K562 (cell line): ENCODE data around the gene GFRA1. TPM values are rescaled to one million over a fixed set of nuclear protein-coding genes. Genes with fewer than 3 reads are reported as not detected.

Experiments used
- ATAC-seq: fragments of 200-7000 bp; cut with Tn5 transposase; 3 replicates; pipeline ENCODE4 v1.9.1; 2020; ENCODE audit warnings: moderate library complexity
- BruUV-seq: library from RNA; stranded (reverse); fragments of 400-500 nt; replicated peaks from 2 replicates; lab custom pipeline; 2021; lab: Mats Ljungman, UMichigan
- CTCF ChIA-PET: fragments of 300-600 bp; formaldehyde crosslinking; extraction: SDS; loops from one replicate; lab custom pipeline; 2021; ENCODE audit warnings: low intra/inter-chr PET ratio; lab: Yijun Ruan, JAX
- POLR2A ChIA-PET: fragments of 300-600, 350-650 bp; sonication (Branson Sonifier 250); formaldehyde crosslinking; extraction: SDS; loops from one replicate; lab custom pipeline; 2021; ENCODE audit warnings: antibody characterized with exemption, inconsistent platforms; lab: Yijun Ruan, JAX
- DNase-seq, 4 experiments: peaks; one replicate each; pipeline versions ENCODE4 v3.0.0 to v3.0.0-alpha.2; 2011 to 2018; ENCODE audit warnings: low spot score in 3 of 4, mixed read lengths in 3 of 4; ENCODE audit errors: extremely low read depth in 1 of 4
- FAIRE-seq: peaks from 2 replicates; lab custom pipeline; 2011; peaks lifted over from hg19 to GRCh38; lab: Jason Lieb, UNC
- H2AFZ ChIP-seq: 2 replicates; pipeline ENCODE4 v1.6.0; 2011; ENCODE audit warnings: low read depth, low read length, control low read depth, inconsistent platforms
- H3K27ac ChIP-seq: fragments of 200-600 bp; 3 replicates; pipeline ENCODE4 v1.8.0; 2011; ENCODE audit warnings: low read depth, mild to moderate bottlenecking, control low read depth, inconsistent platforms, low read length, moderate library complexity, mixed read lengths; ENCODE audit errors: extremely low read depth
- H3K27me3 ChIP-seq, 2 experiments: fragments of 300-600 bp in 1 of 2; 2 replicates in 1 of 2; 3 replicates in 1 of 2; pipeline versions ENCODE4 v1.6.0 to v1.8.0; 2011; ENCODE audit warnings: inconsistent platforms in 2 of 2, low read length in 2 of 2, mild to moderate bottlenecking in 1 of 2, mixed read lengths in 1 of 2, moderate library complexity in 1 of 2; ENCODE audit not compliant: control insufficient read depth in 2 of 2, insufficient read depth in 2 of 2
- H3K36me3 ChIP-seq: fragments of 300-600 bp; 3 replicates; pipeline ENCODE4 v1.8.0; 2011; ENCODE audit warnings: mild to moderate bottlenecking, low read length, inconsistent platforms; ENCODE audit not compliant: control insufficient read depth, insufficient read depth
- H3K4me1 ChIP-seq, 2 experiments: fragments of 200-600 bp in 1 of 2; replicated peaks in 1 of 2; 2 replicates in 1 of 2; 3 replicates in 1 of 2; pipeline versions ENCODE4 v1.5.1 to v1.8.0; 2011; ENCODE audit warnings: inconsistent platforms in 2 of 2, low read length in 2 of 2, mild to moderate bottlenecking in 1 of 2, mixed read lengths in 1 of 2, moderate library complexity in 1 of 2; ENCODE audit not compliant: control insufficient read depth in 2 of 2, insufficient read depth in 2 of 2
- H3K4me2 ChIP-seq: 2 replicates; pipeline ENCODE4 v1.6.1; 2011; ENCODE audit warnings: low read length, control low read depth, inconsistent platforms, mixed read lengths; ENCODE audit not compliant: insufficient read depth
- H3K4me3 ChIP-seq: fragments of 200-600 bp; sonication (generic), shearing (Covaris generic); 2 replicates; pipeline ENCODE4 v1.5.1; 2016; ENCODE audit warnings: control low read depth, inconsistent platforms
- H3K79me2 ChIP-seq: fragments of 200-600 bp; 3 replicates; pipeline ENCODE4 v1.8.0; 2011; ENCODE audit warnings: low read length, inconsistent platforms; ENCODE audit not compliant: control insufficient read depth, insufficient read depth
- H3K9ac ChIP-seq, 2 experiments: 2 replicates each; pipeline versions ENCODE4 v1.6.0 to v1.6.1; 2011; ENCODE audit warnings: low read depth in 2 of 2, low read length in 2 of 2, control low read depth in 1 of 2, inconsistent platforms in 1 of 2, mild to moderate bottlenecking in 1 of 2, mixed read lengths in 1 of 2; ENCODE audit not compliant: insufficient read depth in 1 of 2
- H3K9me1 ChIP-seq: one replicate; pipeline ENCODE4 v1.6.0; 2011; ENCODE audit warnings: inconsistent platforms, mild to moderate bottlenecking, low read length, moderate library complexity; ENCODE audit not compliant: control insufficient read depth, insufficient read depth
- H3K9me3 ChIP-seq: replicated peaks from 2 replicates; pipeline ENCODE4 v1.5.1; 2011; ENCODE audit warnings: low read depth, low read length, inconsistent platforms; ENCODE audit not compliant: control insufficient read depth, insufficient read depth
- H4K20me1 ChIP-seq: replicated peaks from 2 replicates; pipeline ENCODE4 v1.6.1; 2011; ENCODE audit warnings: low read length, inconsistent platforms, mixed read lengths; ENCODE audit not compliant: control insufficient read depth, insufficient read depth
- CBX1 ChIP-seq: sonication (generic); IDR thresholded peaks from 2 replicates; pipeline ENCODE4 v1.6.1; 2016; ENCODE audit warnings: antibody characterized with exemption, low read depth, mild to moderate bottlenecking
- EP400 ChIP-seq: fragments of 450-650 bp; IDR thresholded peaks from 2 replicates; pipeline ENCODE4 v1.6.1; 2017; ENCODE audit warnings: antibody characterized with exemption, mild to moderate bottlenecking, moderate library complexity
- KAT8 ChIP-seq: fragments of 450-650 bp; IDR thresholded peaks from 2 replicates; pipeline ENCODE4 v1.6.1; 2016; ENCODE audit warnings: low read depth, mild to moderate bottlenecking
- ZNF445 ChIP-seq: fragments of 250-450 bp; sonication (Bioruptor Pico); IDR thresholded peaks from 2 replicates; pipeline ENCODE4 v1.4.0; 2020; ENCODE audit warnings: low read depth, mild to moderate bottlenecking, moderate library complexity
- ZNF75A ChIP-seq: fragments of 450-650 bp; formaldehyde crosslinking; IDR thresholded peaks from 2 replicates; pipeline ENCODE4 v1.4.0; 2020; ENCODE audit warnings: mild to moderate bottlenecking
- ZNF77 ChIP-seq: fragments of 250-450 bp; sonication (Bioruptor Pico); IDR thresholded peaks from 2 replicates; pipeline ENCODE4 v1.5.0; 2020
- WGBS: fragments of 100-300 bp; shearing (Covaris generic); methylation state at CpG from one replicate; pipeline ENCODE4 v1.1.6; 2016; ENCODE audit warnings: low coverage, mixed read lengths; ENCODE audit not compliant: insufficient coverage; ENCODE audit errors: missing lambda C conversion rate; 5-methylcytosine and 5-hydroxymethylcytosine counted together
- in situ Hi-C: fragments of 300-500 bp; cut with MboI; formaldehyde crosslinking; loops from 4 replicates; pipeline ENCODE4 v1.15.0; 2018; ENCODE audit warnings: inconsistent platforms, mixed read lengths
- intact Hi-C: fragments of 100-400 bp; cut with micrococcal nuclease; formaldehyde crosslinking; loops from 2 replicates; pipeline ENCODE4 v1.14.2; 2022
- polyA plus RNA-seq, 8 experiments: library from polyadenylated mRNA; depleted of rRNA in 4 of 8; stranded (reverse) in 5 of 8; unstranded in 3 of 8; fragments of >200 nt; fragmentation: Nextera tagmentation in 2 of 8; fragmentation: Illumina TruSeq in 1 of 8; extraction: Ambion mirVana in 2 of 8; extraction: Trizol in 1 of 8; gene quantifications; 2 replicates each; pipeline versions ENCODE4 v1.2.1 to v1.2.3, GENCODE V29; 2011 to 2014; ENCODE audit warnings: inconsistent platforms in 1 of 8, missing spikeins in 1 of 8
- total RNA-seq, 7 experiments: library from RNA; depleted of rRNA in 6 of 7; stranded (reverse); fragments of >200 nt in 6 of 7; fragmentation: Illumina TruSeq in 2 of 7; extraction: Trizol in 2 of 7; gene quantifications; 2 replicates each; pipeline versions ENCODE4 v1.2.1 to v1.2.3, GENCODE V29; 2011 to 2021; ENCODE audit warnings: low replicate concordance in 1 of 7
- TF ChIP-seq, protein P1 (sequence below), 2 experiments: fragments of 450-650 bp in 1 of 2; sonication (generic) in 1 of 2; formaldehyde crosslinking in 1 of 2; IDR thresholded peaks in 1 of 2; conservative IDR thresholded peaks in 1 of 2; 2 replicates each; pipeline versions ENCODE4 v1.6.1 to v1.8.1; 2016 to 2023; ENCODE audit warnings: mild to moderate bottlenecking in 2 of 2, moderate library complexity in 2 of 2, inconsistent platforms in 1 of 2, missing genetic modification reagents in 1 of 2
- TF ChIP-seq, protein P2 (sequence below): sonication (generic); IDR thresholded peaks from 2 replicates; pipeline ENCODE4 v1.6.1; 2016
- TF ChIP-seq, protein P3 (sequence below): sonication (generic); formaldehyde crosslinking; IDR thresholded peaks from 2 replicates; pipeline ENCODE4 v1.8.0; 2022; ENCODE audit warnings: mild to moderate bottlenecking, missing genetic modification reagents, borderline replicate concordance

The GFRA1 gene
- total and polyA plus RNA-seq, 9 of the 15 experiments (the other 6 are each of a cell fraction or from before 2014, with no cell fraction given): 0.04 TPM; not detected in 8

DNA sequence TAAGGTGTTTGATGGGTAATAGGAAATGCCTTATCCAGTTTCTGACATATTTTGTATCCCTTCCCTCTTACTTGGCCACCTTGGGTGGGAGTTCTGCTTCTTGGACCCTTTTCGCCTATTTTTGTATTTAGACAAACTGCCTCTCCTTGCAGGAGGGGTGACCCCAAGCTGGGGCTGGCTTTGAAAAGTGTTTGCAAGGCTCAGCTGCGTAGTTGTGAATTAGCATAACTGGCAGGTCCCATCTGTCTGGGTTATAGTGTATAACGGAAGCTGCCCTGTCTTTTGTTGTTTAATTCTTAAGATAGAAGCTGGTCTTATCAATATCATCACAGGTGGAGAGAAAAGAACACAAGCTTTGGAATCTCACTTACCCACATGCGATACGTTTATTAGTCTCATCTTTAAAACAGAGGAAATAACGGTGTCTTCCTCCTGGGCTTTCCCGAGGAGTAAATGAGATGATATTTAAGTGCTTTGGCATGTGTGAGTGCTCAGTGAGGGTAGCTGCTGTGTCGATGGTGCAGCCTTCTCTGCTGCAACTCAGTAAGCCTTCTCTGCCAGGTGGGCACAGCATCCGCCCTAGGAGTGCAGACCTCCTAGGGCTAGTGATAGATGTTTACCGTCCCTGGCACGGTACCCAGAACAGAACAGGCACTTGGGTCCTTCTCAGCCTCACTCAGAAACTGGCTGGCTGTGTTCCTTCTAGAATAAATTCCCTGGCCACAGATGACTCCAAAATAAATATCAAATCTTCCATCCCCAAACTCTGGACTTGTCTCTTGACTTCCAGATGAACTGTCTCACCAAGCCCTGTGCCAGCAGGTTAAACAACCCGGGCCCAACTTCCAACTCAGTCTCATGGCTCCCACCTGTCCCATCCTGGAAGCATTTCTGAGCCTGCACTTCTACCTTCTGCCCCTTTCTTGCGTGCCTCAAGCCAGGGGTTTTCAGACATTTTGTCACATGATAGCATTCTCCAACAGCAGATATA, 227.3 kb downstream of the GFRA1 start (continued):
- TF ChIP-seq, protein P1, sequence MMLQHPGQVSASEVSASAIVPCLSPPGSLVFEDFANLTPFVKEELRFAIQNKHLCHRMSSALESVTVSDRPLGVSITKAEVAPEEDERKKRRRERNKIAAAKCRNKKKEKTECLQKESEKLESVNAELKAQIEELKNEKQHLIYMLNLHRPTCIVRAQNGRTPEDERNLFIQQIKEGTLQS (IDR thresholded peaks at IDR 0.05): no peak
- TF ChIP-seq, protein P1 (CRISPR knock-in tag; conservative IDR thresholded peaks at IDR 0.05): no peak
- TF ChIP-seq KAT8 (no peak), ZNF445 (CRISPR knock-in tag) (no peak), CBX1 (no peak), ZNF77 (CRISPR knock-in tag) (no peak)

DNA sequence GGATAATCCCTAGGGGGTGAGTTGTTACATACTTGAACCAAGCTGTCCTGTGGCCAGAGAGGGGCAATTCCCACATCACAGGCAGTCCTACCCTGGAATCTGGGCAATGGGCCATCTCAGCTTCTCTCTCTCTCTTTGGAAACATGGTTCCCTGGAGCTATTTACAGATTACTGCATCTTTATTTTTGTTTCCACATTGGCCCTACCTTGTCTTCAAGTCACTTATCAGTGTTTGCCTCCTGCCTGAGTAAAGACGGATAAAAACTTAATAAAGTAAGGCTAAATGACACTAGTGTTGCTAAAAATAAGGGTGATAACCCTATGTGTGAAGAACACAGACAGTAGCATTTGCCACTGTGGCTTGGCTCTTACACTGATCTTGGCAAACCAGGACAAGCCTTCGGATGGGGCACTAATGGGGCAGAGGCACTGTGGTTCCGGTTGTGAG, 228.2 kb downstream of the GFRA1 start:
- no peak for FAIRE-seq
- CTCF ChIA-PET: no interaction called here

More for the DNA sequence above, 228.2 kb downstream of the GFRA1 start:
- no peak overlapping the region for H3K4me3 ChIP-seq
- ATAC-seq (no peak), DNase-seq (no peak)
- H3K36me3 ChIP-seq: no peaks in the 10 kb centered on the region
- in situ Hi-C loops: no loop called here
- H3K27me3 ChIP-seq: no peaks in the 10 kb centered on the region
- no peak overlapping the region for H2AFZ ChIP-seq
- no peaks in the 10 kb centered on the region for H3K9me1 ChIP-seq
- no peaks in the 10 kb centered on the region for H3K79me2 ChIP-seq
- H4K20me1 ChIP-seq: no peaks in the 10 kb centered on the region
- TF ChIP-seq, protein P2, sequence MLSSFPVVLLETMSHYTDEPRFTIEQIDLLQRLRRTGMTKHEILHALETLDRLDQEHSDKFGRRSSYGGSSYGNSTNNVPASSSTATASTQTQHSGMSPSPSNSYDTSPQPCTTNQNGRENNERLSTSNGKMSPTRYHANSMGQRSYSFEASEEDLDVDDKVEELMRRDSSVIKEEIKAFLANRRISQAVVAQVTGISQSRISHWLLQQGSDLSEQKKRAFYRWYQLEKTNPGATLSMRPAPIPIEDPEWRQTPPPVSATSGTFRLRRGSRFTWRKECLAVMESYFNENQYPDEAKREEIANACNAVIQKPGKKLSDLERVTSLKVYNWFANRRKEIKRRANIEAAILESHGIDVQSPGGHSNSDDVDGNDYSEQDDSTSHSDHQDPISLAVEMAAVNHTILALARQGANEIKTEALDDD: no peak
- TF ChIP-seq ZNF75A (no peak), EP400 (no peak)
- TF ChIP-seq, protein P3, sequence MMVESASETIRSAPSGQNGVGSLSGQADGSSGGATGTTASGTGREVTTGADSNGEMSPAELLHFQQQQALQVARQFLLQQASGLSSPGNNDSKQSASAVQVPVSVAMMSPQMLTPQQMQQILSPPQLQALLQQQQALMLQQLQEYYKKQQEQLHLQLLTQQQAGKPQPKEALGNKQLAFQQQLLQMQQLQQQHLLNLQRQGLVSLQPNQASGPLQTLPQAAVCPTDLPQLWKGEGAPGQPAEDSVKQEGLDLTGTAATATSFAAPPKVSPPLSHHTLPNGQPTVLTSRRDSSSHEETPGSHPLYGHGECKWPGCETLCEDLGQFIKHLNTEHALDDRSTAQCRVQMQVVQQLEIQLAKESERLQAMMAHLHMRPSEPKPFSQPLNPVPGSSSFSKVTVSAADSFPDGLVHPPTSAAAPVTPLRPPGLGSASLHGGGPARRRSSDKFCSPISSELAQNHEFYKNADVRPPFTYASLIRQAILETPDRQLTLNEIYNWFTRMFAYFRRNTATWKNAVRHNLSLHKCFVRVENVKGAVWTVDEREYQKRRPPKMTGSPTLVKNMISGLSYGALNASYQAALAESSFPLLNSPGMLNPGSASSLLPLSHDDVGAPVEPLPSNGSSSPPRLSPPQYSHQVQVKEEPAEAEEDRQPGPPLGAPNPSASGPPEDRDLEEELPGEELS (CRISPR knock-in tag): no peak
- no peaks in the 10 kb centered on the region for H3K9me3 ChIP-seq
- H3K4me2 ChIP-seq: no peak overlapping the region
- no peak overlapping the region for H3K27ac ChIP-seq
- WGBS: 0% methylated on average over 3 of the region's 3 CpGs
- no peaks in the 10 kb centered on the region for H3K4me1 ChIP-seq
- no peak overlapping the region for H3K9ac ChIP-seq
- intact Hi-C loops: no loop called here
- no TSS peak for BruUV-seq
- POLR2A ChIA-PET: no interaction called here
